Islet of Langerhans (tissue), 1 donor: ENCODE results near the gene PEX26.
"Not testable (repeated sequence)": the region's sequence is repeated elsewhere in the genome, so short reads cannot be mapped to it uniquely, and the experiment has no call there.

Source experiments
- FAIRE-seq: peaks from one replicate; lab custom pipeline; 2011; peaks lifted over from hg19 to GRCh38; lab: Jason Lieb, UNC

The PEX26 gene

GRCh38 chr22:18077639-18078328, at the start of gene PEX26:
PEX26 (plus strand) TSS chr22:18077990; CDS start chr22:18078377, 387 bp downstream.
- no peak for FAIRE-seq

DNA sequence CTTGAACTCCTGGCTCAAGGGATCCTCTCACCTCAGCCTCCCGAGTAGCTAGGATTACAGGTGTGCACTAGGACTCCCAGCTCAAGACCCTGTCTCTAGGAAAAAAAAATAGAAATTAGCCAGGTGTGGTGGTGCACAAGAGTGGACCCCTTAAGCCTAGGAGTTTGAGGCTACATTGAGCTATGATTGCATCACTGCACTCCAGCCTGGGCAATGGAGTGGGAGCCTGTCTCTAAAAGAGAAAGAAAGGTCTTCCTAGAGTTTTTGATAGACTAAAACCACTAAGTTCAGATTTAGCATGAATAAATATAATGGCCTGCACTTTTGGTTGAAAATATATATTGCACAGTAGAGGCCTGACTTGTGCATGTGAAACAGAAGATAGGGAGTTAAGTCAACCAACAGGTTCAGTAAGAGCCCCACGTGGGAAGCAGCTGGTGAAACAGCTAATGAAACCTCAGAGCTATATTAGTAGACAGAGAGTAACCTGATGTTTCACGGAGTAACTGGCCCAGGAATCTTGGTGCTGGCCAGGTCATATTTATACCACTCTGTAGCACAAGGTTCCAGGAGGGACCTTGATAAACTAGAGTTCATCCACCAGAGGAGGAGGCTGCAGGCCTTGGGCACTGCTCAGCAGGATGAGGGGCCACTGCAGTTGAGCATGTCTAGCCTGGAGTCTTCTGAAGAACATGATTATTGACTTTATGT, 48.8 kb upstream of the PEX26 start:
- FAIRE-seq = no peak

DNA sequence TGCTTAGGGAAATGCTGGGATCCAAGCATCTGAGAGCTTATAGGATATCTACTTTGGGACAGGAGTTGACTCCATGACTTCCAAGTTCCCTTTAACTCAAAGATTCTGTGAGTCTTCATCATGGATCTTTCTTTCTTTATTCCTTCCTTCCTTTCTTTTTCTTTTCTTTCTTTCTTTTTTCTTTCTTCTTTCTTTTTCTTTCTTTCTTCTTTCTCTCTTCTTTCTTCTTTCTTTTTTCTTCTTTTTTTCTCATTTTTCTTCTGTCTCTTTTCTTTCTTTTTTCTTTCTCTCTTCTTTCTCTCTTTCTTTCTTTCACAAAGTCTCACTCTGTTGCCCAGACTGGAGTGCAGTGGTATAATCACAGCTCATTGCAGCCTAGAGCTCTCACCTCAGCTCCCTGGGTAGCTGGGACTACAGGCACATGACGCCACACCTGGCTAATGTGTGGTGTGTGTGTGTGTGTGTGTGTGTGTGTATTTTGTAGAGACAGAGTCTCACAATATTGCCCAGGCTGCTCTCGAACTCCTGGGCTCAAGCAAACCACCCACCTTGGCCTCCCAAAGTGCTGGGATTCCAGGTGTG, 48.0 kb upstream of the PEX26 start:
- FAIRE-seq = no peak

- peak; percentile 97 for FAIRE-seq
Measured at GRCh38 chr22:18031695-18032454, 45.9 kb upstream of the PEX26 start.

GRCh38 chr22:18032455-18033101, 45.2 kb upstream of the PEX26 start:
- FAIRE-seq = peak; percentile 30

- no peak for FAIRE-seq
Measured at GRCh38 chr22:18033204-18033998, 44.4 kb upstream of the PEX26 start.

DNA sequence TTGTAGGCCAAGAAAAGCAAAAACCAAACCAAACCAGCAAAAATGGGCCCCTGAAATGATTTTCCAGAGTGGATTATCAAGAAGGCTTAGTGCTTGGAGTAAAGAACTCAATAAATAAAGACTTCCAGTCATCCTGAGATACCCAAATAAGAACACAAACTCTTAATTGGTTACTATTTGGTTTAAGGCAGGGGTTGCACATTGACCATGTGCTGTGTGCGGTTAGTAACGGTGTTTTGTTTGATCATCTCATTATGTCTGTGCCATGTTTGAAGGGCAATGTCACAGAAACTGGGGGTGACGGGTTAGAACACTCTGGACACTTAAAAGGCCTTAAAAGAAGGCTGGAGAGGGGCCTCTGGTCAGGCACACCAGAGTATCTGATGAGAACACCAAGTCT, 43.7 kb upstream of the PEX26 start:
- FAIRE-seq = no peak

DNA sequence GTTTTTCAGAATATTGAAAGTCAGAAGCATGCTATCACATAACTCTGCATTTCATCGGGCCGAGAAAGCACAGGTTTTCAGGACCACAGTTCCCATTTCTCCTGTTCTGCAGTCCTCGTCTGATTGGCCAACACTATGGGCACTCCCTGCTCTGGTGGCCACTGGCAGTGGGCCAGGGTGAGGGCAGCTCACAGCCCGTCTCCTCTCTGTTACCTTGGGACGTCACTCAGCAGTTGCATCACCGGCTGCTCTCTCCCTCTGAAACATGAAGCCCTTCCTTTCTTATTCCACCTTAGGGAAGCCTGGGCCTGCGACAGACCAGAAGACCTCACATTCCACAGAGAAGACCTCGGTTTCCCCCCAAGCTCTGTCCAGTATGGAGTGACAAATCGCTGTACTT, 42.0 kb upstream of the PEX26 start:
- FAIRE-seq = no peak

GRCh38 chr22:18040898-18041297, 36.9 kb upstream of the PEX26 start:
- not testable (repeated sequence) for FAIRE-seq

- FAIRE-seq = no peak
Measured at GRCh38 chr22:18042685-18043084, 35.1 kb upstream of the PEX26 start.

GRCh38 chr22:18044548-18045271, 33.1 kb upstream of the PEX26 start:
- no peak for FAIRE-seq

DNA sequence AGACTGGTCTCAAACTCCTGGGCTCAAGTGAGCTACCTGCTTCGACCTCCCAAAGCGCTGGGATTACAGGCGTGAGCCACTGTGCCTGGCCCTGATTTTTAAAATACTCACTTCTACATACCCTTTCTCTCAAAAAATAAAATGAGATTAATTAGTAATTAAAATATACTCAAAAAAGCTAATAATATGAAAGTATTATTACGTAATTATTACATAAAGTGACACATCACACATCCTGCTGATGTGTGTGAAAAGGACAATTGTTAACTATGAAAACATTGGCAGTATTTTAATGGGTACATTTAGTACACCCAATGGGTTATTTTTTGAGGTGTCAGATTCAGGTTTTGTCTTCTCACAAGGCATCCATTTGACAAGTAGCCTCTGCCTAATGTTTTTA, 32.0 kb upstream of the PEX26 start:
- FAIRE-seq = no peak

DNA sequence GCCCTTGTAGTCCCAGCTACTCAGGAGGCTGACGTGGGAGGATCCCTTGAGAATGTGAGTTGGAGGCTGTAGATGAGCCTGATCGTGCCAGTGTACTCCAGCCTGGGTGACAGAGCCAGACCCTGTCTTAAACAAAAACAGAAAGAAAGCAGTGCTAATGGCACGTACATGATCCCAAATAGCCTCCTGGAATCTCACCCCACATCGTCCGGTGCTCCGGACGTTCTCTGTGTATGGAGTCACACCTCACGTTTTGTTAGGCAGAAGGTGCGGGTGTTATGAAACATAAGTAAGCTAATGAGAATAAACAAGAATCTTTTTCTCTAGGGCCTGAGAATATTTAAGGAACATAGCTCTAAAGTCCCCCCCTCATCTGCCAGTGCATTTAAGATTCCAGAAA, 29.7 kb upstream of the PEX26 start:
- no peak for FAIRE-seq

GRCh38 chr22:18048441-18048898, 29.3 kb upstream of the PEX26 start:
- no peak for FAIRE-seq

DNA sequence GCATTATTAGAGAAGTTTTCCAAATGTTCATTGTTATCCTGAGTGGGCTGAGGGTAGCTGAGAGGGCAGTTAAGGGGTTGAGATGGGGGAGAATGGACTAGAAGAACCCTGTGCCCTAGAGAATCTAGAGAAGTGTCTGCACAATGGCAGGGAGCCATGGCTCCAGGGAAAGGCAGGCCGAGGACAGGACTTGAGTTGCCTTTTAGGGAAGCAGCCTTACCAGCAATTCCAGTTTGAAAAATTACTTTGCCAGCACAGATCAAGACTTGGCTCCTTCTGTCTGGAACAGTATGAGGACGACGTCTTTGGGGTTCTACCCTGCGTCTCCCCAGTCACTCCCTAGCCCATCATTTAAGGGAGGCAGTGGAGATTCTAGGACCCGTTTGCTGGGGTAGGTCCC, 27.7 kb upstream of the PEX26 start:
- FAIRE-seq = no peak

- not testable (repeated sequence) for FAIRE-seq
Measured at GRCh38 chr22:18051113-18051512, 26.7 kb upstream of the PEX26 start.

GRCh38 chr22:18053216-18053946, 24.4 kb upstream of the PEX26 start:
- FAIRE-seq = not testable (repeated sequence)

DNA sequence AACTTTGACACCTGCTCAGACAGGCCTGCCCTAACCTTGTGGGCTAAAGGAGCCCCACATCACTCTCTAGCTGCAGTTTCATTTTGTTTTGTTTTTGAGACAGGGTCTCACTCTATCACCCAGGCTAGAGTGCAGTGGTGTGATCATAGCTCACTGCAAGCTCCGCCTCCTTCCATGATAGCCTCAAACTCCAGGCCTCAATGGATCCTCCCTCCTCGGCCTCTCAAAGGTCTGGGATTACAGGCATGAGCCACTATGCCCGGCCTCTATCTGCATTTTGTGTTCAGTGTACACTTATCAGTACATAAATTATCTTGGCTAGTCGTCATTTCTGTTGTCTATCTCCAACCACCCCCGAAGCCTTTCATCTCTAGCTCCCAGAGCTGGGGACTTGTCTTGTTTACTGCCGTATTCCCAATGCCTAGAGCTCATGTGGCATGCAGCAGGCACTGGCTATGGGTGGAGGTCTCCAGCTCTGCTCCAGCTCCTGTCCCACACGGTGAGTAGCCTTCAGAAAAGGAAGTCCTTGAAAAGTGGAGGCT, 22.1 kb upstream of the PEX26 start:
- FAIRE-seq = no peak

DNA sequence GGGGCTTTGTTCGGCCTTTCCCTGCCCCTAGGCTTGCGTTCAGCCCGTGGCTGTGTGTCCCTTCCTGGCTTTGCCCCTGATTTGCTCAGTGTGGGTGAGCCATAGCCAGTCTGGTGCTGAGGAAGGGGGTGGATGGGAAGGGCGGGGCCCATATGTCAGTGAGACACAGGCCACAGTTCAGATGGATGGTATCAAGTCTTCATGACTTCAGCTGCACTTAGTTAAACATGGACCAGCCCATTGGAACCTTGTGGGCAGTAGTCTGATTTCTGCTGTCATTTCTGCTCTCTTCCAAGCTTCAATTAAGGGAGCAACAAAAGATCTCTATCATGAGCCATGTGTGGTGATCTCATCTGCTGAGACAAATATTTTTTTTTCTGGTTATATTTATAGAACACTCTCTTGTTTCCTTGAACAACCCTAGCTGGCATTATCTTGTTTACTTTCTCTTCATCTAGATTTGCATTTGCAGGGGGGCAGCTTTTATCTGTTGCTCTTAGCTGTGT, 21.6 kb upstream of the PEX26 start:
- FAIRE-seq = peak; percentile 99
